ENCODE measurements around the gene LIMS4.
"Not testable (repeated sequence)": the region's sequence is repeated elsewhere in the genome, so short reads cannot be mapped to it uniquely, and the experiment has no call there.

GRCh38 chr2:110424421-110424820, 48.2 kb downstream of the LIMS4 start:
- TF ChIP-seq RXRA (IDR thresholded peaks at IDR 0.05; ENCODE audit: borderline replicate concordance, low read depth); POLR2AphosphoS5 (IDR thresholded peaks at IDR 0.05; ENCODE audit: low read depth, low read length); EP300 (IDR thresholded peaks at IDR 0.05; ENCODE audit: borderline replicate concordance in 1 of 2, low read depth in 1 of 2, low read length in 1 of 2); JUND (IDR thresholded peaks at IDR 0.05); RAD21 (IDR thresholded peaks at IDR 0.05; ENCODE audit: low read length); TAF1 (IDR thresholded peaks at IDR 0.05; ENCODE audit: borderline replicate concordance, low read depth, low read length): not testable (repeated sequence)
- TF ChIP-seq, protein P1, sequence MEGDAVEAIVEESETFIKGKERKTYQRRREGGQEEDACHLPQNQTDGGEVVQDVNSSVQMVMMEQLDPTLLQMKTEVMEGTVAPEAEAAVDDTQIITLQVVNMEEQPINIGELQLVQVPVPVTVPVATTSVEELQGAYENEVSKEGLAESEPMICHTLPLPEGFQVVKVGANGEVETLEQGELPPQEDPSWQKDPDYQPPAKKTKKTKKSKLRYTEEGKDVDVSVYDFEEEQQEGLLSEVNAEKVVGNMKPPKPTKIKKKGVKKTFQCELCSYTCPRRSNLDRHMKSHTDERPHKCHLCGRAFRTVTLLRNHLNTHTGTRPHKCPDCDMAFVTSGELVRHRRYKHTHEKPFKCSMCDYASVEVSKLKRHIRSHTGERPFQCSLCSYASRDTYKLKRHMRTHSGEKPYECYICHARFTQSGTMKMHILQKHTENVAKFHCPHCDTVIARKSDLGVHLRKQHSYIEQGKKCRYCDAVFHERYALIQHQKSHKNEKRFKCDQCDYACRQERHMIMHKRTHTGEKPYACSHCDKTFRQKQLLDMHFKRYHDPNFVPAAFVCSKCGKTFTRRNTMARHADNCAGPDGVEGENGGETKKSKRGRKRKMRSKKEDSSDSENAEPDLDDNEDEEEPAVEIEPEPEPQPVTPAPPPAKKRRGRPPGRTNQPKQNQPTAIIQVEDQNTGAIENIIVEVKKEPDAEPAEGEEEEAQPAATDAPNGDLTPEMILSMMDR (IDR thresholded peaks at IDR 0.05), result not testable (repeated sequence)
- TF ChIP-seq, protein P2, sequence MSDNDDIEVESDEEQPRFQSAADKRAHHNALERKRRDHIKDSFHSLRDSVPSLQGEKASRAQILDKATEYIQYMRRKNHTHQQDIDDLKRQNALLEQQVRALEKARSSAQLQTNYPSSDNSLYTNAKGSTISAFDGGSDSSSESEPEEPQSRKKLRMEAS (IDR thresholded peaks at IDR 0.05; ENCODE audit: low read depth), result not testable (repeated sequence)

All from SK-N-SH (cell line).